H1 (cell line): ENCODE results near the gene CAMK1G. TPM values are rescaled to one million over a fixed set of nuclear protein-coding genes. Genes with fewer than 3 reads are reported as not detected.

Source experiments
- CTCF ChIA-PET: fragments of 300-600 bp; sonication (Branson Sonifier 250); formaldehyde crosslinking; loops from one replicate; lab custom pipeline; 2021; ENCODE audit not compliant: partially characterized antibody; lab: Charles Lee
- POLR2A ChIA-PET: fragments of 300-600 bp; sonication (Branson Sonifier 250); formaldehyde crosslinking; loops from one replicate; lab custom pipeline; 2021; ENCODE audit warnings: inconsistent platforms; ENCODE audit not compliant: partially characterized antibody; lab: Charles Lee
- DNase-seq, 2 experiments: peaks; one replicate each; pipeline versions ENCODE4 v3.0.0 to v3.0.0-alpha.2; 2010 to 2022; ENCODE audit warnings: low spot score in 2 of 2, low read depth in 1 of 2, mixed read lengths in 1 of 2
- FAIRE-seq: peaks from 2 replicates; lab custom pipeline; 2011; peaks lifted over from hg19 to GRCh38; lab: Jason Lieb, UNC
- H2AFZ ChIP-seq: 2 replicates; pipeline ENCODE4 v1.8.1; 2012; ENCODE audit warnings: low read length, inconsistent platforms
- H2AK5ac ChIP-seq: 2 replicates; pipeline ENCODE4 v1.6.1; 2013; ENCODE audit warnings: low read depth, low read length
- H2BK120ac ChIP-seq: replicated peaks from 2 replicates; pipeline ENCODE3; 2013; ENCODE audit warnings: low read depth, low read length, inconsistent platforms
- H2BK12ac ChIP-seq: 2 replicates; pipeline ENCODE4 v1.6.1; 2013; ENCODE audit warnings: low read depth, low read length
- H2BK15ac ChIP-seq: 2 replicates; pipeline ENCODE4 v1.6.1; 2013; ENCODE audit warnings: low read length
- H2BK20ac ChIP-seq: 2 replicates; pipeline ENCODE4 v1.6.1; 2013; ENCODE audit warnings: low read length
- H2BK5ac ChIP-seq: 2 replicates; pipeline ENCODE4 v1.6.1; 2013; ENCODE audit warnings: low read depth, low read length
- H3K14ac ChIP-seq: 2 replicates; pipeline ENCODE4 v1.6.1; 2013; ENCODE audit warnings: inconsistent platforms; ENCODE audit not compliant: insufficient read length
- H3K18ac ChIP-seq: 2 replicates; pipeline ENCODE4 v1.6.1; 2013; ENCODE audit warnings: low read length; ENCODE audit errors: extremely low read depth
- H3K23ac ChIP-seq: 2 replicates; pipeline ENCODE4 v1.6.1; 2013; ENCODE audit warnings: inconsistent platforms; ENCODE audit not compliant: insufficient read length
- H3K23me2 ChIP-seq: 2 replicates; pipeline ENCODE4 v1.6.1; 2013; ENCODE audit warnings: low read depth, low read length
- H3K27ac ChIP-seq: 2 replicates; pipeline ENCODE4 v1.6.1; 2011; ENCODE audit warnings: low read depth, low read length, inconsistent platforms
- H3K27me3 ChIP-seq, 4 experiments: replicated peaks in 1 of 4; 1 replicate in 1 of 4; 2 replicates in 3 of 4; pipeline versions ENCODE4 v1.6.1 to v1.8.1; 2011 to 2013; ENCODE audit warnings: low read length in 3 of 4, mild to moderate bottlenecking in 3 of 4, inconsistent platforms in 2 of 4, mixed read lengths in 2 of 4, moderate library complexity in 1 of 4; ENCODE audit not compliant: control insufficient read depth in 3 of 4, insufficient read depth in 3 of 4; ENCODE audit errors: extremely low read depth in 1 of 4
- H3K36me3 ChIP-seq, 4 experiments: 2 replicates each; pipeline versions ENCODE4 v1.6.1 to v1.8.1; 2011 to 2013; ENCODE audit warnings: mild to moderate bottlenecking in 4 of 4, low read length in 3 of 4, moderate library complexity in 2 of 4, control low read depth in 1 of 4, inconsistent platforms in 1 of 4; ENCODE audit not compliant: insufficient read depth in 4 of 4, control insufficient read depth in 2 of 4
- H3K4ac ChIP-seq: replicated peaks from 2 replicates; pipeline ENCODE3; 2013; ENCODE audit warnings: low read length, low read depth, mixed read lengths, inconsistent platforms; ENCODE audit not compliant: insufficient read length
- H3K4me1 ChIP-seq, 4 experiments: replicated peaks in 1 of 4; 1 replicate in 1 of 4; 2 replicates in 3 of 4; pipeline versions ENCODE4 v1.6.1 to v1.8.1; 2011 to 2013; ENCODE audit warnings: low read length in 3 of 4, inconsistent platforms in 2 of 4, mixed read lengths in 1 of 4; ENCODE audit not compliant: insufficient read depth in 4 of 4, control insufficient read depth in 3 of 4
- H3K4me2 ChIP-seq, 2 experiments: 2 replicates each; pipeline versions ENCODE4 v1.6.1 to v1.8.1; 2011 to 2013; ENCODE audit warnings: low read depth in 2 of 2, low read length in 2 of 2, control low read depth in 1 of 2, inconsistent platforms in 1 of 2, mild to moderate bottlenecking in 1 of 2; ENCODE audit not compliant: insufficient read depth in 1 of 2
- H3K4me3 ChIP-seq, 4 experiments: fragments of 200-600, 300-600 bp in 1 of 4; sonication (generic), shearing (Covaris generic), sonication (Bioruptor Twin) in 1 of 4; 2 replicates each; pipeline versions ENCODE4 v1.5.1 to v1.8.1; 2011 to 2016; ENCODE audit warnings: low read length in 4 of 4, low read depth in 3 of 4, control low read depth in 2 of 4, inconsistent platforms in 2 of 4, mild to moderate bottlenecking in 2 of 4, mixed read lengths in 1 of 4, moderate library complexity in 1 of 4; ENCODE audit not compliant: insufficient read depth in 2 of 4; ENCODE audit errors: extremely low read depth in 1 of 4
- H3K56ac ChIP-seq: replicated peaks from 2 replicates; pipeline ENCODE3; 2013; ENCODE audit warnings: low read depth, mild to moderate bottlenecking, mixed read lengths, low read length, inconsistent platforms; ENCODE audit not compliant: insufficient read length
- H3K79me1 ChIP-seq: 2 replicates; pipeline ENCODE4 v1.6.1; 2013; ENCODE audit warnings: low read depth, low read length, control low read depth
- H3K79me2 ChIP-seq, 2 experiments: 2 replicates each; pipeline versions ENCODE4 v1.6.1 to v1.8.1; 2012 to 2013; ENCODE audit warnings: low read length in 2 of 2, mild to moderate bottlenecking in 2 of 2, inconsistent platforms in 1 of 2; ENCODE audit not compliant: insufficient read depth in 2 of 2, control insufficient read depth in 1 of 2
- H3K9ac ChIP-seq, 4 experiments: replicated peaks in 1 of 4; 1 replicate in 1 of 4; 2 replicates in 3 of 4; pipeline versions ENCODE4 v1.6.1 to v1.8.1; 2011 to 2013; ENCODE audit warnings: low read depth in 3 of 4, low read length in 3 of 4, control low read depth in 2 of 4, mild to moderate bottlenecking in 2 of 4, moderate library complexity in 2 of 4, inconsistent platforms in 1 of 4; ENCODE audit errors: extremely low read depth in 1 of 4
- H3K9me3 ChIP-seq, 2 experiments: 2 replicates each; pipeline versions ENCODE4 v1.6.1 to v1.8.1; 2012 to 2013; ENCODE audit warnings: mild to moderate bottlenecking in 2 of 2, moderate library complexity in 2 of 2, control low read depth in 1 of 2, inconsistent platforms in 1 of 2, low read depth in 1 of 2, low read length in 1 of 2, mixed read lengths in 1 of 2; ENCODE audit not compliant: insufficient read depth in 2 of 2
- H4K20me1 ChIP-seq, 2 experiments: replicated peaks in 1 of 2; 2 replicates each; pipeline versions ENCODE3 to v1.8.1; 2011 to 2013; ENCODE audit warnings: inconsistent platforms in 2 of 2, low read length in 2 of 2, mild to moderate bottlenecking in 1 of 2; ENCODE audit not compliant: insufficient read depth in 2 of 2, control insufficient read depth in 1 of 2
- H4K5ac ChIP-seq: 2 replicates; pipeline ENCODE4 v1.6.1; 2013; ENCODE audit warnings: low read length, low read depth, mixed read lengths, inconsistent platforms; ENCODE audit not compliant: insufficient read length
- H4K8ac ChIP-seq: 2 replicates; pipeline ENCODE4 v1.8.0; 2013; ENCODE audit warnings: mild to moderate bottlenecking, moderate library complexity, low read length, inconsistent platforms; ENCODE audit not compliant: insufficient read depth; ENCODE audit errors: extremely low read depth
- H4K91ac ChIP-seq: replicated peaks from 2 replicates; pipeline ENCODE3; 2013; ENCODE audit warnings: low read length, mixed read lengths, inconsistent platforms; ENCODE audit not compliant: insufficient read length
- ATF3 ChIP-seq: IDR thresholded peaks from 2 replicates; pipeline ENCODE4 v1.6.1; 2011; ENCODE audit warnings: low read depth, mild to moderate bottlenecking, low read length; ENCODE audit not compliant: insufficient read depth
- CHD1 ChIP-seq: IDR thresholded peaks from 2 replicates; pipeline ENCODE4 v1.6.1; 2012; ENCODE audit warnings: low read depth, low read length, improper control_type of control experiment
- CTCF ChIP-seq, 3 experiments: IDR thresholded peaks; 1 replicate in 2 of 3; 2 replicates in 1 of 3; pipeline versions ENCODE4 v1.5.1 to v1.6.1; 2011; ENCODE audit warnings: low read length in 3 of 3, mild to moderate bottlenecking in 3 of 3, inconsistent platforms in 2 of 3, low read depth in 1 of 3, moderate library complexity in 1 of 3; ENCODE audit not compliant: insufficient read depth in 1 of 3; ENCODE audit errors: control extremely low read depth in 1 of 3
- EP300 ChIP-seq, 2 experiments: IDR thresholded peaks; 1 replicate in 1 of 2; 2 replicates in 1 of 2; pipeline ENCODE4 v1.6.1; 2011 to 2012; ENCODE audit warnings: low read depth in 2 of 2, low read length in 2 of 2, mild to moderate bottlenecking in 2 of 2, borderline replicate concordance in 1 of 2, inconsistent platforms in 1 of 2, moderate library complexity in 1 of 2
- KDM4A ChIP-seq: IDR thresholded peaks from one replicate; pipeline ENCODE4 v1.7.1; 2012; ENCODE audit warnings: low read depth, mild to moderate bottlenecking, moderate library complexity, low read length, inconsistent platforms; ENCODE audit not compliant: severe bottlenecking
- KDM5A ChIP-seq: fragments of 200-600 bp; IDR thresholded peaks from 2 replicates; pipeline ENCODE4 v1.7.1; 2012; ENCODE audit warnings: mild to moderate bottlenecking, low read length, inconsistent platforms, mixed read lengths
- MAFK ChIP-seq: IDR thresholded peaks from 2 replicates; pipeline ENCODE4 v1.6.1; 2012; ENCODE audit warnings: low read depth, mild to moderate bottlenecking, improper control_type of control experiment, low read length
- NRF1 ChIP-seq: IDR thresholded peaks from 2 replicates; pipeline ENCODE4 v1.6.1; 2011; ENCODE audit warnings: mild to moderate bottlenecking, low read depth, low read length, improper control_type of control experiment
- SIX5 ChIP-seq: IDR thresholded peaks from 2 replicates; pipeline ENCODE4 v1.6.1; 2011; ENCODE audit warnings: mild to moderate bottlenecking, low read depth, low read length
- SUZ12 ChIP-seq: fragments of 200-600 bp; sonication (generic); IDR thresholded peaks from 2 replicates; pipeline ENCODE4 v1.6.1; 2012; ENCODE audit warnings: mild to moderate bottlenecking, inconsistent platforms, low read length, moderate library complexity, mixed read lengths
- TAF1 ChIP-seq: IDR thresholded peaks from 2 replicates; pipeline ENCODE4 v1.6.1; 2011; ENCODE audit warnings: mild to moderate bottlenecking, low read depth, low read length
- WGBS, 2 experiments: shearing (Covaris generic) in 1 of 2; methylation state at CpG; one replicate each; pipeline versions ENCODE4 v1.1.6 to v1.1.7; 2013 to 2015; ENCODE audit warnings: low lambda C conversion rate in 2 of 2, mixed read lengths in 2 of 2, inconsistent platforms in 1 of 2, low coverage in 1 of 2, missing lambda C conversion rate in 1 of 2; ENCODE audit not compliant: insufficient replicate concordance in 2 of 2, insufficient coverage in 1 of 2, insufficient read length in 1 of 2; ENCODE audit errors: extremely low coverage in 1 of 2, missing lambda C conversion rate in 1 of 2; 5-methylcytosine and 5-hydroxymethylcytosine counted together
- polyA plus RNA-seq, 7 experiments: library from polyadenylated mRNA; depleted of rRNA in 3 of 7; stranded (reverse) in 5 of 7; unstranded in 2 of 7; fragments of >200 nt in 5 of 7; fragments of 200-250 nt in 2 of 7; gene quantifications; 1 replicate in 5 of 7; 2 replicates in 1 of 7; 4 replicates in 1 of 7; pipeline versions ENCODE4 v1.2.1 to v1.2.3, GENCODE V29; 2011 to 2013; ENCODE audit warnings: missing spikeins in 2 of 7, mixed read lengths in 2 of 7
- total RNA-seq: library from RNA; stranded (reverse); fragmentation: NEBNext Ultra II Directional; extraction: Animal tissue kit (Norgen Biotek cat#: 25700); gene quantifications from 2 replicates; pipeline ENCODE4 v1.2.1, GENCODE V29; 2021

The CAMK1G gene
- total and polyA plus RNA-seq, 2 of the 8 experiments (the other 6 are each of a cell fraction or from before 2014, with no cell fraction given) = 1.00 to 1.0 TPM

GRCh38 chr1:209589863-209590262 lies 6.3 kb downstream of the CAMK1G start:
- Histone ChIP-seq H3K14ac (no peak overlapping the region), H3K36me3 (no peaks in the 10 kb centered on the region), H4K91ac (no peak overlapping the region), H3K27me3 (peaks cover 0 to 20% (median 15%) of the 10 kb centered on the region in 4 experiments; a peak in 6 of 7 replicates), H2BK5ac (no peak overlapping the region), H4K20me1 (no peaks in the 10 kb centered on the region), H3K79me1 (no peaks in the 10 kb centered on the region), H3K4me3 (no peak overlapping the region), H3K79me2 (no peaks in the 10 kb centered on the region), H4K5ac (no peak overlapping the region), H2AK5ac (no peak overlapping the region), H2BK20ac (no peak overlapping the region), H2BK15ac (no peak overlapping the region), H2BK120ac (no peak overlapping the region), H3K4me1 (peaks cover 0 to 11% (median 7%) of the 10 kb centered on the region in 4 experiments; a peak in 4 of 7 replicates), H3K23me2 (no peaks in the 10 kb centered on the region; the same call in 1 of the 2 replicates), H3K9me3 (no peaks in the 10 kb centered on the region), H3K27ac (no peak overlapping the region), H4K8ac (no peak overlapping the region), H2BK12ac (no peak overlapping the region), H2AFZ (no peak overlapping the region), H3K56ac (no peak overlapping the region), H3K18ac (no peak overlapping the region), H3K4ac (no peak overlapping the region), H3K4me2 (no peak overlapping the region), H3K23ac (no peak overlapping the region), H3K9ac (no peak overlapping the region)
- FAIRE-seq (no peak), DNase-seq (no peak)
- 88% methylated on average over 6 of the region's 6 CpGs; no CpG with 5 or more reads in 1 of the 2 experiments for WGBS, 2 experiments
- CTCF ChIA-PET = interaction anchor here (0.7 to 27.8 kb wide), 27 partner anchors 11 to 388 kb away, joined by 3 to 636 read pairs (median 6); partner anchors contain the start of gene G0S2
- POLR2A ChIA-PET = no interaction called here
- TF ChIP-seq SIX5 (no peak), KDM4A (no peak), SUZ12 (no peak), TAF1 (no peak), ATF3 (no peak), CHD1 (no peak), EP300 (IDR thresholded peaks at IDR 0.05; ENCODE audit: borderline replicate concordance in 1 of 2, low read depth in 2 of 2, low read length in 2 of 2) (no peak), NRF1 (no peak), CTCF (IDR thresholded peaks at IDR 0.05; ENCODE audit: control extremely low read depth in 1 of 3, insufficient read depth in 1 of 3, low read depth in 1 of 3, low read length in 3 of 3) (no peak), KDM5A (no peak), MAFK (no peak)
